NCI-H2227 (cell line): ENCODE data around the gene DNAJC30.

ENCODE experiments used
- DNase-seq: peaks from one replicate; lab custom pipeline; 2025; ENCODE audit not compliant: unreplicated experiment; lab: John Stamatoyannopoulos, UW

Gene DNAJC30

GRCh38 chr7:73650524-73650923 lies 32.7 kb downstream of the DNAJC30 start:
- no peak for DNase-seq

- DNase-seq: no peak
Measured at GRCh38 chr7:73649576-73649975, 33.7 kb downstream of the DNAJC30 start.

GRCh38 chr7:73648593-73649332 lies 34.5 kb downstream of the DNAJC30 start:
- no peak for DNase-seq

GRCh38 chr7:73647725-73648592 lies 35.3 kb downstream of the DNAJC30 start:
- peak; percentile 64 for DNase-seq

- DNase-seq: no peak
Measured at GRCh38 chr7:73646785-73647724, 36.2 kb downstream of the DNAJC30 start.

GRCh38 chr7:73645643-73646174 lies 37.5 kb downstream of the DNAJC30 start:
- DNase-seq: no peak

GRCh38 chr7:73644688-73645286 lies 38.5 kb downstream of the DNAJC30 start:
- DNase-seq: no peak

GRCh38 chr7:73642834-73643233 lies 40.4 kb downstream of the DNAJC30 start:
- DNase-seq: no peak

GRCh38 chr7:73638911-73639310 lies 44.3 kb downstream of the DNAJC30 start:
- no peak for DNase-seq

GRCh38 chr7:73635428-73636200 lies 47.6 kb downstream of the DNAJC30 start:
- no peak for DNase-seq

- DNase-seq: no peak
Measured at GRCh38 chr7:73633844-73634243, 49.4 kb downstream of the DNAJC30 start.

GRCh38 chr7:73633323-73633722 lies 49.9 kb downstream of the DNAJC30 start:
- no peak for DNase-seq

- no peak for DNase-seq
Measured at GRCh38 chr7:73631558-73631957, 51.7 kb downstream of the DNAJC30 start.
